Adrenal gland (tissue), 5 donors: ENCODE data around the gene KLF6.

Experiments used
- POLR2A ChIP-seq, 2 donors: fragments of 450-650 bp; IDR thresholded peaks; one replicate each; pipeline ENCODE4 v1.6.1; 2017; ENCODE audit warnings: antibody characterized with exemption in 2 of 2, mild to moderate bottlenecking in 2 of 2, moderate library complexity in 1 of 2
- TF ChIP-seq, protein P1 (sequence below), 6 experiments: fragments of 450-650 bp in 4 of 6; fragments of 200-600 bp in 2 of 6; sonication (generic) in 1 of 6; IDR thresholded peaks; 1 replicate in 5 of 6; 2 replicates in 1 of 6; pipeline versions ENCODE4 v1.5.1 to v1.8.0; 2016 to 2021; ENCODE audit warnings: antibody characterized with exemption in 6 of 6, mild to moderate bottlenecking in 2 of 6, moderate library complexity in 1 of 6
- donor health status: DM: no; HTN: no; CAD: no.

DNA sequence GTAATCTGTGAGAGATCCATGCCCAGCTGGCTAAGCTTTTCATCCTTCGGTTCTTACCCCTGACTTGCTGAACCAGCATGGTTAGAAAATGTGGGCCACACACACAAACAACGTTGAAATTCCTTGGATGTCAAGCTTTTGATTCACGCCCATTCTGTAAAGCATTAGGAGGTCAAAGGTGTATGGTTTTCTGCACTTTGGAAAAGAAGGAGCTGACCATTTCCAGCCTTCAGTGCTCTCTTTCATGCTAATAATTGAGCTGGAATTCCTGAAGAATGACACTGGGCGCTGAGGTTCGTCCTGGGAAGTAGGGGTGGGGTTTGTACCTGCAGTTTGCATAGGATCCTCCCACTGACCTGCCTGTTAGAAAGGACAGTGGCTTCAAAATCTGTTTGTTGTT is 23.1 kb downstream of the KLF6 start:
- TF ChIP-seq, protein P1, sequence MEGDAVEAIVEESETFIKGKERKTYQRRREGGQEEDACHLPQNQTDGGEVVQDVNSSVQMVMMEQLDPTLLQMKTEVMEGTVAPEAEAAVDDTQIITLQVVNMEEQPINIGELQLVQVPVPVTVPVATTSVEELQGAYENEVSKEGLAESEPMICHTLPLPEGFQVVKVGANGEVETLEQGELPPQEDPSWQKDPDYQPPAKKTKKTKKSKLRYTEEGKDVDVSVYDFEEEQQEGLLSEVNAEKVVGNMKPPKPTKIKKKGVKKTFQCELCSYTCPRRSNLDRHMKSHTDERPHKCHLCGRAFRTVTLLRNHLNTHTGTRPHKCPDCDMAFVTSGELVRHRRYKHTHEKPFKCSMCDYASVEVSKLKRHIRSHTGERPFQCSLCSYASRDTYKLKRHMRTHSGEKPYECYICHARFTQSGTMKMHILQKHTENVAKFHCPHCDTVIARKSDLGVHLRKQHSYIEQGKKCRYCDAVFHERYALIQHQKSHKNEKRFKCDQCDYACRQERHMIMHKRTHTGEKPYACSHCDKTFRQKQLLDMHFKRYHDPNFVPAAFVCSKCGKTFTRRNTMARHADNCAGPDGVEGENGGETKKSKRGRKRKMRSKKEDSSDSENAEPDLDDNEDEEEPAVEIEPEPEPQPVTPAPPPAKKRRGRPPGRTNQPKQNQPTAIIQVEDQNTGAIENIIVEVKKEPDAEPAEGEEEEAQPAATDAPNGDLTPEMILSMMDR (IDR thresholded peaks at IDR 0.05): no peak
- no peak for TF ChIP-seq POLR2A (IDR thresholded peaks at IDR 0.05)
